B cell (primary cell): ENCODE data around the gene LSM3. TPM values are rescaled to one million over a fixed set of nuclear protein-coding genes. Genes with fewer than 3 reads are reported as not detected.

Experiments
- ATAC-seq: fragments of 200-7000 bp; cut with Tn5 transposase; one replicate; pipeline ENCODE4 v1.10.0; 2021; ENCODE audit warnings: low read depth, mild to moderate bottlenecking, moderate number of reproducible peaks, moderate library complexity
- CTCF ChIA-PET: fragments of 350-600 bp; sonication (Branson Sonifier 250); formaldehyde crosslinking; loops from one replicate; lab custom pipeline; 2021; ENCODE audit warnings: antibody characterized with exemption, inconsistent platforms; lab: Charles Lee
- POLR2A ChIA-PET: fragments of 350-600 bp; sonication (Branson Sonifier 250); formaldehyde crosslinking; loops from one replicate; lab custom pipeline; 2021; ENCODE audit warnings: antibody characterized with exemption; lab: Charles Lee
- DNase-seq: peaks from one replicate; pipeline ENCODE4 v3.0.0; 2013
- H2AFZ ChIP-seq: 2 replicates; pipeline ENCODE4 v1.6.1; 2012; ENCODE audit warnings: mild to moderate bottlenecking, low read depth, low read length; ENCODE audit not compliant: insufficient read depth, poor library complexity, severe bottlenecking
- H3K27ac ChIP-seq, 2 donors: 1 replicate in 1 of 2; 2 replicates in 1 of 2; pipeline ENCODE4 v1.5.1; 2012 to 2013; ENCODE audit warnings: low read length in 2 of 2, mild to moderate bottlenecking in 2 of 2, moderate library complexity in 1 of 2
- H3K27me3 ChIP-seq, 4 experiments: fragments of 200-600 bp in 1 of 4; sonication (generic) in 1 of 4; replicated peaks in 1 of 4; 1 replicate in 2 of 4; 2 replicates in 2 of 4; pipeline versions ENCODE4 v1.6.1 to v1.7.0; 2013 to 2016; ENCODE audit warnings: low read length in 3 of 4, mild to moderate bottlenecking in 2 of 4, mixed read lengths in 1 of 4, moderate library complexity in 1 of 4; ENCODE audit not compliant: insufficient read depth in 4 of 4, control insufficient read depth in 3 of 4; ENCODE audit errors: control extremely low read depth in 1 of 4
- H3K36me3 ChIP-seq, 2 experiments: replicated peaks in 1 of 2; 1 replicate in 1 of 2; 2 replicates in 1 of 2; pipeline versions ENCODE4 v1.6.1 to v1.7.1; 2013; ENCODE audit warnings: low read length in 1 of 2; ENCODE audit not compliant: insufficient read depth in 2 of 2, control insufficient read depth in 1 of 2; ENCODE audit errors: control extremely low read depth in 1 of 2, extremely low read depth in 1 of 2
- H3K4me1 ChIP-seq, 2 donors: fragments of 200-600 bp in 1 of 2; sonication (generic) in 1 of 2; 1 replicate in 1 of 2; 2 replicates in 1 of 2; pipeline versions ENCODE4 v1.5.1 to v1.6.1; 2013 to 2017; ENCODE audit warnings: low read length in 2 of 2; ENCODE audit not compliant: control insufficient read depth in 2 of 2, insufficient read depth in 2 of 2
- H3K4me2 ChIP-seq: replicated peaks from 2 replicates; pipeline ENCODE3; 2012; ENCODE audit warnings: mild to moderate bottlenecking, low read depth, low read length; ENCODE audit not compliant: poor library complexity, severe bottlenecking
- H3K4me3 ChIP-seq, 5 experiments: fragments of 200-600 bp in 1 of 5; sonication (generic) in 1 of 5; 1 replicate in 3 of 5; 2 replicates in 2 of 5; pipeline versions ENCODE4 v1.5.1 to v1.7.0; 2011 to 2016; ENCODE audit warnings: low read length in 4 of 5, mild to moderate bottlenecking in 4 of 5, low read depth in 2 of 5, control low read depth in 1 of 5, moderate library complexity in 1 of 5; ENCODE audit not compliant: insufficient read depth in 1 of 5; ENCODE audit errors: control extremely low read depth in 1 of 5, extremely low read depth in 1 of 5
- H3K79me2 ChIP-seq: fragments of 200-600 bp; sonication (generic); one replicate; pipeline ENCODE4 v1.6.0; 2016; ENCODE audit warnings: low read length; ENCODE audit not compliant: control insufficient read depth, insufficient read depth
- H3K9ac ChIP-seq: fragments of 200-600 bp; sonication (generic); 2 replicates; pipeline ENCODE4 v1.6.1; 2017; ENCODE audit warnings: mild to moderate bottlenecking, low read length, moderate library complexity
- H3K9me3 ChIP-seq, 3 donors: one replicate each; pipeline versions ENCODE4 v1.6.1 to v1.7.1; 2013; ENCODE audit warnings: low read length in 2 of 3; ENCODE audit not compliant: control insufficient read depth in 2 of 3, insufficient read depth in 1 of 3; ENCODE audit errors: control extremely low read depth in 1 of 3
- H4K20me1 ChIP-seq: 2 replicates; pipeline ENCODE4 v1.6.0; 2012; ENCODE audit warnings: mild to moderate bottlenecking, low read length; ENCODE audit not compliant: insufficient read depth, control insufficient read depth, poor library complexity, severe bottlenecking
- H3K27ac Mint-ChIP-seq: one replicate; pipeline ENCODE4 v1.8.0; 2021; ENCODE audit warnings: mixed read lengths
- H3K27me3 Mint-ChIP-seq: one replicate; pipeline ENCODE4 v1.8.0; 2021; ENCODE audit warnings: mixed read lengths
- H3K4me1 Mint-ChIP-seq: one replicate; pipeline ENCODE4 v1.8.0; 2021; ENCODE audit warnings: mixed read lengths
- H3K4me3 Mint-ChIP-seq: one replicate; pipeline ENCODE4 v1.8.0; 2021; ENCODE audit warnings: mixed read lengths
- H3K9me3 Mint-ChIP-seq: one replicate; pipeline ENCODE4 v1.8.0; 2022; ENCODE audit warnings: mixed read lengths; ENCODE audit not compliant: insufficient read depth
- CTCF ChIP-seq: fragments of 200-600 bp; IDR thresholded peaks from one replicate; pipeline ENCODE4 v1.8.0; 2022; ENCODE audit warnings: antibody characterized with exemption, mild to moderate bottlenecking
- EZH2 ChIP-seq: IDR thresholded peaks from 2 replicates; pipeline ENCODE4 v1.6.1; 2012; ENCODE audit warnings: borderline replicate concordance, low read depth, mild to moderate bottlenecking, moderate library complexity, low read length; ENCODE audit not compliant: insufficient read depth, poor library complexity, severe bottlenecking
- WGBS: methylation state at CpG from one replicate; pipeline ENCODE4 v1.1.5; 2013; ENCODE audit warnings: missing lambda C conversion rate; ENCODE audit not compliant: insufficient coverage; 5-methylcytosine and 5-hydroxymethylcytosine counted together
- intact Hi-C: fragments of 100-400 bp; cut with micrococcal nuclease; formaldehyde crosslinking; loops from one replicate; pipeline ENCODE4 v1.10.0; 2022
- polyA plus RNA-seq: library from polyadenylated mRNA; depleted of rRNA; stranded (reverse); fragments of >200 nt; gene quantifications from 2 replicates; pipeline ENCODE4 v1.2.3, GENCODE V29; 2012
- total RNA-seq, 2 donors: library from RNA; stranded (reverse); fragments of 120-200 nt in 1 of 2; gene quantifications; 1 replicate in 1 of 2; 2 replicates in 1 of 2; pipeline versions ENCODE4 v1.2.3 to v1.2.4, GENCODE V29; 2013 to 2022

The LSM3 gene
- total and polyA plus RNA-seq, 2 donors (not counting 1 experiment from before 2014, with no cell fraction given) = 2.8 to 10.0 TPM

GRCh38 chr3:14177580-14178246, 904 bp upstream of the LSM3 start:
- intact Hi-C loops = loop anchor here (1.0 to 5.0 kb wide), 9 partner anchors 33 to 1515 kb away; partner anchors contain the start of genes CHCHD4, RAF1 and SLC6A6
- H3K9ac ChIP-seq = peak overlapping the region; percentile 99
- POLR2A ChIA-PET = interaction anchor here (0.9 to 2.7 kb wide), 5 partner anchors 23 to 921 kb away, joined by 3 to 28 read pairs (median 6); partner anchors contain the start of genes CCDC174, CHCHD4, RBSN and TMEM43
- no peak for ATAC-seq
- peak overlapping the region; percentile 65 to 97 (median 89) for H3K4me3 ChIP-seq
- peak overlapping the region; percentile 95 for H3K4me3 Mint-ChIP-seq
- H3K27me3 ChIP-seq = no peaks in the 10 kb centered on the region
- TF ChIP-seq EZH2 (no peak), CTCF (no peak)
- no peaks in the 10 kb centered on the region for H3K9me3 ChIP-seq
- H3K4me1 ChIP-seq = peaks cover 39 to 42% of the 10 kb centered on the region in 2 donors
- peak overlapping the region; percentile 85 to 97 for H3K27ac ChIP-seq
- no peaks in the 10 kb centered on the region for H4K20me1 ChIP-seq
- H3K27ac Mint-ChIP-seq = peak overlapping the region; percentile 99
- peaks cover 53% of the 10 kb centered on the region for H3K79me2 ChIP-seq
- peaks cover 65% of the 10 kb centered on the region for H3K4me1 Mint-ChIP-seq
- H3K36me3 ChIP-seq = peaks cover 8 to 12% of the 10 kb centered on the region in 2 experiments
- H2AFZ ChIP-seq = peak overlapping the region; percentile 98
- no peak for DNase-seq
- no peaks in the 10 kb centered on the region for H3K27me3 Mint-ChIP-seq
- peak overlapping the region; percentile 91 for H3K4me2 ChIP-seq
- WGBS = 8% methylated on average over 10 of the region's 10 CpGs
- no peaks in the 10 kb centered on the region for H3K9me3 Mint-ChIP-seq
- CTCF ChIA-PET = interaction anchor here (1.0 to 2.8 kb wide), 3 partner anchors 26 to 281 kb away, joined by 7 to 13 read pairs (median 7); partner anchors contain the start of genes CHCHD4 and TMEM43

GRCh38 chr3:14179114-14179465, 473 bp downstream of the LSM3 start:
- Histone ChIP-seq H3K4me3 (peak overlapping the region; percentile 64 to 97 (median 85)), H3K9ac (peak overlapping the region; percentile 99), H3K79me2 (peaks cover 48% of the 10 kb centered on the region), H3K27ac (peak overlapping the region; percentile 85 to 97), H3K4me2 (peak overlapping the region; percentile 91), H3K36me3 (peaks cover 10 to 20% of the 10 kb centered on the region in 2 experiments), H4K20me1 (no peaks in the 10 kb centered on the region), H3K27me3 (no peaks in the 10 kb centered on the region), H2AFZ (peak overlapping the region; percentile 98), H3K4me1 (peaks cover 39 to 42% of the 10 kb centered on the region in 2 donors), H3K9me3 (no peaks in the 10 kb centered on the region)
- peak overlapping the region; percentile 95 for H3K4me3 Mint-ChIP-seq
- peak overlapping the region; percentile 99 for H3K27ac Mint-ChIP-seq
- POLR2A ChIA-PET = interaction anchor here (0.6 to 2.7 kb wide), 7 partner anchors 22 to 920 kb away, joined by 3 to 28 read pairs (median 6); partner anchors contain the start of genes CCDC174, CHCHD4, MRPS25 and RBSN
- peaks cover 65% of the 10 kb centered on the region for H3K4me1 Mint-ChIP-seq
- ATAC-seq (no peak), DNase-seq (no peak)
- no CpG with 5 or more reads among the region's 3 CpGs for WGBS
- intact Hi-C loops = loop anchor here (5.0 kb wide), 3 partner anchors 767 to 1517 kb away; partner anchors contain the start of gene RAF1
- H3K27me3 Mint-ChIP-seq = no peaks in the 10 kb centered on the region
- TF ChIP-seq EZH2 (no peak), CTCF (no peak)
- H3K9me3 Mint-ChIP-seq = no peaks in the 10 kb centered on the region
- CTCF ChIA-PET = interaction anchor here (0.9 to 2.8 kb wide), 7 partner anchors 13 to 283 kb away, joined by 3 to 13 read pairs (median 4); partner anchors contain the start of genes CHCHD4 and TMEM43
